Fibroblast of lung (primary cell): Measurements from ENCODE around the gene TRPV4. TPM values are rescaled to one million over a fixed set of nuclear protein-coding genes. Genes with fewer than 3 reads are reported as not detected.
A peak's percentile ranks its signal among the peaks of the same experiment; 100 is the strongest.

Experiments used
- DNase-seq, 2 donors: peaks; one replicate each; pipeline versions ENCODE4 v3.0.0 to v3.0.0-alpha.2; 2010; ENCODE audit warnings: low read depth in 2 of 2
- H2AFZ ChIP-seq: 2 replicates; pipeline ENCODE4 v1.5.1; 2012; ENCODE audit warnings: low read length, control low read depth, inconsistent platforms
- H3K27ac ChIP-seq: 2 replicates; pipeline ENCODE4 v1.5.1; 2011; ENCODE audit warnings: low read length, control low read depth; ENCODE audit not compliant: insufficient read depth
- H3K27me3 ChIP-seq: 2 replicates; pipeline ENCODE4 v1.5.1; 2011; ENCODE audit warnings: mild to moderate bottlenecking, low read length; ENCODE audit not compliant: control insufficient read depth, insufficient read depth
- H3K36me3 ChIP-seq: 2 replicates; pipeline ENCODE4 v1.5.1; 2011; ENCODE audit warnings: low read length; ENCODE audit not compliant: control insufficient read depth, insufficient read depth
- H3K4me1 ChIP-seq: 2 replicates; pipeline ENCODE4 v1.5.1; 2011; ENCODE audit warnings: low read length; ENCODE audit not compliant: control insufficient read depth, insufficient read depth; ENCODE audit errors: extremely low read depth
- H3K4me2 ChIP-seq: 2 replicates; pipeline ENCODE4 v1.5.1; 2011; ENCODE audit warnings: low read length, control low read depth; ENCODE audit not compliant: insufficient read depth; ENCODE audit errors: extremely low read depth
- H3K4me3 ChIP-seq, 4 experiments: fragments of 200-600 bp in 1 of 4; sonication (generic) in 1 of 4; replicated peaks in 1 of 4; 2 replicates each; pipeline ENCODE4 v1.5.1; 2011 to 2016; ENCODE audit warnings: low read length in 4 of 4, low read depth in 3 of 4, mild to moderate bottlenecking in 3 of 4, control low read depth in 2 of 4, inconsistent platforms in 1 of 4, mixed read lengths in 1 of 4; ENCODE audit not compliant: insufficient read depth in 1 of 4; ENCODE audit errors: control extremely low read depth in 1 of 4
- H3K79me2 ChIP-seq: 2 replicates; pipeline ENCODE4 v1.5.1; 2012; ENCODE audit warnings: mild to moderate bottlenecking, low read length, inconsistent platforms; ENCODE audit not compliant: control insufficient read depth, insufficient read depth
- H3K9ac ChIP-seq: 2 replicates; pipeline ENCODE4 v1.5.1; 2011; ENCODE audit warnings: mild to moderate bottlenecking, low read length, control low read depth; ENCODE audit not compliant: insufficient read depth
- H3K9me3 ChIP-seq: 2 replicates; pipeline ENCODE4 v1.5.1; 2012; ENCODE audit warnings: low read depth, low read length; ENCODE audit not compliant: control insufficient read depth, insufficient read depth
- H4K20me1 ChIP-seq: 2 replicates; pipeline ENCODE4 v1.5.1; 2011; ENCODE audit warnings: low read length; ENCODE audit not compliant: control insufficient read depth, insufficient read depth; ENCODE audit errors: extremely low read depth
- EZH2 ChIP-seq: IDR thresholded peaks from 2 replicates; pipeline ENCODE4 v1.5.1; 2012; ENCODE audit warnings: low read length, control low read depth, mild to moderate bottlenecking; ENCODE audit errors: missing control alignments
- polyA plus RNA-seq, 2 donors: library from polyadenylated mRNA; depleted of rRNA in 1 of 2; stranded (reverse) in 1 of 2; unstranded in 1 of 2; fragments of >200 nt; gene quantifications; 2 replicates each; pipeline ENCODE4 v1.2.1, GENCODE V29; 2011 to 2012; ENCODE audit warnings: missing spikeins in 1 of 2
- total RNA-seq: library from RNA; depleted of rRNA; stranded (reverse); fragments of >200 nt; gene quantifications from 2 replicates; pipeline ENCODE4 v1.2.1, GENCODE V29; 2014
- TF ChIP-seq, protein P1 (sequence below), 2 donors: IDR thresholded peaks in 1 of 2; conservative IDR thresholded peaks in 1 of 2; 1 replicate in 1 of 2; 2 replicates in 1 of 2; pipeline ENCODE4 v1.5.1; 2011 to 2012; ENCODE audit warnings: low read length in 2 of 2, control low read depth in 1 of 2, inconsistent platforms in 1 of 2, low read depth in 1 of 2, mild to moderate bottlenecking in 1 of 2

The TRPV4 gene
- total and polyA plus RNA-seq, 2 donors (not counting 1 experiment from before 2014, with no cell fraction given) = 0.66 to 0.83 TPM

DNA sequence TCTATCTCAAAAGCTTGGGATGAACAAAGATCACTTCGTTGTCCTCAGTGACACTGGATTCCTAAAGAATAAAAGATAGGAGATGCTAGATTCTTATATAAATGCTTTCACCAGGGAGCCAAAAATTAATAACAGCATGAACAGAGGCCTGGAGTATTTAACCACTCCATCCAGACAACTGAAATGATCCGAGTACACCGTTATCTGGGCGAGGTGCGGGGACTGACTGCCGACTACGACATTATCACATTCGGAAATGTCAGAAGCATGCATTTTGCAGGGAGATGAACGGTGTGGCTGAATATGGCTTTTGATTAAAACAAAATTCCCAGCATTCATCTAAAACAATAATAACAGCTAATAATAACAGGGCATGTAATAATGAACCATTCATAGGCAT, 56.6 kb downstream of the TRPV4 start:
- no peaks in the 10 kb centered on the region for H3K79me2 ChIP-seq
- H2AFZ ChIP-seq = no peak overlapping the region
- H3K36me3 ChIP-seq = no peaks in the 10 kb centered on the region
- H3K4me3 ChIP-seq = no peak overlapping the region
- no peak for DNase-seq
- H3K27ac ChIP-seq = no peak overlapping the region
- H3K9ac ChIP-seq = no peak overlapping the region
- H3K9me3 ChIP-seq = no peaks in the 10 kb centered on the region
- H3K4me1 ChIP-seq = no peaks in the 10 kb centered on the region
- H4K20me1 ChIP-seq = no peaks in the 10 kb centered on the region
- no peaks in the 10 kb centered on the region for H3K27me3 ChIP-seq
- TF ChIP-seq, protein P1, sequence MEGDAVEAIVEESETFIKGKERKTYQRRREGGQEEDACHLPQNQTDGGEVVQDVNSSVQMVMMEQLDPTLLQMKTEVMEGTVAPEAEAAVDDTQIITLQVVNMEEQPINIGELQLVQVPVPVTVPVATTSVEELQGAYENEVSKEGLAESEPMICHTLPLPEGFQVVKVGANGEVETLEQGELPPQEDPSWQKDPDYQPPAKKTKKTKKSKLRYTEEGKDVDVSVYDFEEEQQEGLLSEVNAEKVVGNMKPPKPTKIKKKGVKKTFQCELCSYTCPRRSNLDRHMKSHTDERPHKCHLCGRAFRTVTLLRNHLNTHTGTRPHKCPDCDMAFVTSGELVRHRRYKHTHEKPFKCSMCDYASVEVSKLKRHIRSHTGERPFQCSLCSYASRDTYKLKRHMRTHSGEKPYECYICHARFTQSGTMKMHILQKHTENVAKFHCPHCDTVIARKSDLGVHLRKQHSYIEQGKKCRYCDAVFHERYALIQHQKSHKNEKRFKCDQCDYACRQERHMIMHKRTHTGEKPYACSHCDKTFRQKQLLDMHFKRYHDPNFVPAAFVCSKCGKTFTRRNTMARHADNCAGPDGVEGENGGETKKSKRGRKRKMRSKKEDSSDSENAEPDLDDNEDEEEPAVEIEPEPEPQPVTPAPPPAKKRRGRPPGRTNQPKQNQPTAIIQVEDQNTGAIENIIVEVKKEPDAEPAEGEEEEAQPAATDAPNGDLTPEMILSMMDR (conservative IDR thresholded peaks at IDR 0.05 in 1 of 2, IDR thresholded peaks at IDR 0.05 in 1 of 2; ENCODE audit: low read depth in 1 of 2, low read length in 2 of 2) = no peak
- TF ChIP-seq EZH2 = no peak
- H3K4me2 ChIP-seq = no peak overlapping the region

- no peaks in the 10 kb centered on the region for H3K79me2 ChIP-seq
- no peaks in the 10 kb centered on the region for H3K27me3 ChIP-seq
- H3K9ac ChIP-seq = no peak overlapping the region
- H3K27ac ChIP-seq = no peak overlapping the region
- H3K4me1 ChIP-seq = no peaks in the 10 kb centered on the region
- no peaks in the 10 kb centered on the region for H3K9me3 ChIP-seq
- TF ChIP-seq EZH2 = no peak
- TF ChIP-seq, protein P1 (conservative IDR thresholded peaks at IDR 0.05 in 1 of 2, IDR thresholded peaks at IDR 0.05 in 1 of 2; ENCODE audit: low read depth in 1 of 2, low read length in 2 of 2) = peak; percentile 85 to 93
- peak; percentile 43 to 66 for DNase-seq
- H2AFZ ChIP-seq = no peak overlapping the region
- no peak overlapping the region for H3K4me2 ChIP-seq
- no peak overlapping the region for H3K4me3 ChIP-seq
- H4K20me1 ChIP-seq = no peaks in the 10 kb centered on the region
- no peaks in the 10 kb centered on the region for H3K36me3 ChIP-seq
Measured at GRCh38 chr12:109775172-109775881, 57.9 kb downstream of the TRPV4 start.

DNA sequence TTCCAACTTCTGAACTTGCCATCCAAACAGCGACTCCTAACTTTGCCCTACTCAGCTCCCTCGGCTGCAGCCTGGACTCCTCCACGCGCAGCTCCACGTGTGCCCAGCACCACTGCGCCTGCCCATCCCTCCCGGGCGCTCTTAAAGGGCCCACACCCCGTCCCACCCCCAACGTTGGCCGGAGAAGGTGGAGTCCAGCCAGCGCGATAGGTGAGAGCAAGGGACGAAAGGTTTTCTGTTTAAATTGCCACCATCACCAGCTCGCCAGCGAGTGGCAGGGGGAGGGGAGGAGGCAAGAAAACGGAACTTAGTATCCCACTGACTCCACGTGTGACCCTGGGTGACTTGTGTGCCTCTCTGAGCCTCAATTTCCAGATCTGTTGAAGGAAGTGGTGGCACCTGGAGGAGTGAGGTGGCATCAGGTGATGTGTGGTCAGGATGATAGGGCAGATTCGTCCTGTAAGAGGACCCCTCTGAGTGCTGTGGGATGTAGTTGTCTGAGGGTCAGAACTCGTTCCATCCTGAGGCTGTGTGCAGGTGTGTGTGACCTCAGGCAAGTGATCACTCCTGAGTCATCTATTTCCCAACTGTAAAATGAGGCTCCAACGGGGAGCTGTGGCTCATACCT, 59.7 kb downstream of the TRPV4 start:
- no peaks in the 10 kb centered on the region for H3K36me3 ChIP-seq
- DNase-seq = no peak
- H2AFZ ChIP-seq = no peak overlapping the region
- H3K4me3 ChIP-seq = no peak overlapping the region
- H4K20me1 ChIP-seq = no peaks in the 10 kb centered on the region
- H3K27ac ChIP-seq = no peak overlapping the region
- no peaks in the 10 kb centered on the region for H3K27me3 ChIP-seq
- no peaks in the 10 kb centered on the region for H3K4me1 ChIP-seq
- H3K9ac ChIP-seq = no peak overlapping the region
- H3K9me3 ChIP-seq = no peaks in the 10 kb centered on the region
- TF ChIP-seq EZH2 = no peak
- TF ChIP-seq, protein P1 (conservative IDR thresholded peaks at IDR 0.05 in 1 of 2, IDR thresholded peaks at IDR 0.05 in 1 of 2; ENCODE audit: low read depth in 1 of 2, low read length in 2 of 2) = no peak
- H3K79me2 ChIP-seq = no peaks in the 10 kb centered on the region
- no peak overlapping the region for H3K4me2 ChIP-seq
